ENCODE data around the gene ADCYAP1R1. TPM values are rescaled to one million over a fixed set of nuclear protein-coding genes. Genes with fewer than 3 reads are reported as not detected.

The ADCYAP1R1 gene
- total RNA-seq, 1 experiment from 2014 or later, result 0.12 TPM

DNA sequence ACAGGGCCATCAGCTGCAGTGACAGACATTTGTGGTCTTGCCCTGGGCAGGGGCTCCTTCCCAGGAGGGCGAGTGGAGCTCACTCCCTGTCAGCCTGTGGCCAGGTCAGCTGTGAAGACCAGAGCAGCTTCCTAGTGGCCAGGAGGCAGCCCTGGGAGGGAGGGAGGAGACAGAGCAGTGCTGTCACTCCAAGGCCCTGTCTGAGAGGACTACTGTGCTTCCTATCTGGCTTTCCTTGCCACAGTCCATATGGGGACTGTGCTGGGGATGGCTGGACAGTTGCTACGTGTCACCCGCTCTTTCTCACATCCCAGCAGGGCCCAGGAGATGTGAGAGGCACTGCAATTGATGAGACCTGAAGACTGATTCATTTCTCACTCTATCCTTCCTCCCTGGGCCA, 15.2 kb upstream of the ADCYAP1R1 start:
- intact Hi-C loops (cut with micrococcal nuclease), result no loop called here
- Histone ChIP-seq H2AFZ (ENCODE audit: low read depth, low read length, poor library complexity, severe bottlenecking) (no peak overlapping the region), H4K20me1 (ENCODE audit: insufficient read depth) (no peaks in the 10 kb centered on the region), H3K4me2 (ENCODE audit: low read length) (no peak overlapping the region), H3K79me2 (ENCODE audit: insufficient read depth, low read length) (no peaks in the 10 kb centered on the region), H3K4me3 (replicated peaks in 1 of 2; ENCODE audit: low read depth in 1 of 2, low read length in 2 of 2) (no peak overlapping the region), H3K9ac (ENCODE audit: low read length) (no peak overlapping the region), H3K36me3 (ENCODE audit: control insufficient read depth in 1 of 2, insufficient read depth in 2 of 2, low read length in 2 of 2) (no peaks in the 10 kb centered on the region), H3K9me3 (ENCODE audit: control insufficient read depth in 1 of 2, insufficient read depth in 1 of 2, low read depth in 1 of 2, low read length in 2 of 2) (no peaks in the 10 kb centered on the region), H3K9me2 (ENCODE audit: insufficient read depth) (no peaks in the 10 kb centered on the region), H3K4me1 (ENCODE audit: control insufficient read depth in 1 of 2, insufficient read depth in 2 of 2, low read length in 2 of 2) (no peaks in the 10 kb centered on the region), H3K27me3 (ENCODE audit: insufficient read depth, low read length) (peaks cover 63% of the 10 kb centered on the region), H3K27ac (ENCODE audit: low read depth, low read length) (no peak overlapping the region)
- no peak for ATAC-seq
- no peak for TF ChIP-seq ZFX (IDR thresholded peaks at IDR 0.05)
- TF ChIP-seq TCF7L2 (IDR thresholded peaks at IDR 0.05; ENCODE audit: borderline replicate concordance, extremely low read depth, insufficient read depth, insufficient read length), result no peak
- RAD21 ChIA-PET (ENCODE audit: low non-redundant PET in 1 of 2, low total read pairs in 2 of 2, uncharacterized antibody in 2 of 2, unreplicated experiment in 2 of 2), result no interaction called here
- POLR2A ChIA-PET, result no interaction called here
- CTCF ChIA-PET, result no interaction called here
- DNase-seq (ENCODE audit: low read depth, low spot score), result no peak
- BruUV-seq (replicated peaks), result no TSS peak

DNA sequence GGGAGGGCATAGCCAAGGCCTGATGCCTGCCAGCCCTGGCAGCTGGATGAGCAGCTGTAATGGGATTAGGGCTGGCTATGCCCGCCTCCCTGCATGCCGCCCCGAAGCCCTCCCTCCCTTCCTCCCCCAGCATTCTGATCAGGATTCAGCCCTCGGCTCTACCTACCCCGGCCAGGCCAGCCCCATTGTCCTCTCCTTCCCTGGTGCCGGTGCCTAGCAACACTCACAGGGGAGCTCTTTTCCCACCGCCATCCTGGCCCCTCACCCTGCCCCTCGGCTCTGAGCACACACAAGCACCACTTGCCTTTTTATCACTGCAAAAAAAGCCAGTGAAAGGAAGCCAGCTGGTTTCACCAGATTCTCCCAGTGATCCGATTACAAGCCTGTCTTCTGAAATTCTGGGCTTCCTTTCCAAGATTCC, 9.0 kb upstream of the ADCYAP1R1 start:
- ChIA-PET RAD21 (ENCODE audit: low non-redundant PET in 1 of 2, low total read pairs in 2 of 2, uncharacterized antibody in 2 of 2, unreplicated experiment in 2 of 2) (no interaction called here), CTCF (no interaction called here), POLR2A (no interaction called here)
- Histone ChIP-seq H3K4me1 (ENCODE audit: control insufficient read depth in 1 of 2, insufficient read depth in 2 of 2, low read length in 2 of 2) (no peaks in the 10 kb centered on the region), H3K27ac (ENCODE audit: low read depth, low read length) (no peak overlapping the region), H4K20me1 (ENCODE audit: insufficient read depth) (no peaks in the 10 kb centered on the region), H3K9ac (ENCODE audit: low read length) (no peak overlapping the region), H3K4me3 (replicated peaks in 1 of 2; ENCODE audit: low read depth in 1 of 2, low read length in 2 of 2) (no peak overlapping the region), H3K79me2 (ENCODE audit: insufficient read depth, low read length) (no peaks in the 10 kb centered on the region), H2AFZ (ENCODE audit: low read depth, low read length, poor library complexity, severe bottlenecking) (no peak overlapping the region), H3K9me3 (ENCODE audit: control insufficient read depth in 1 of 2, insufficient read depth in 1 of 2, low read depth in 1 of 2, low read length in 2 of 2) (no peaks in the 10 kb centered on the region), H3K36me3 (ENCODE audit: control insufficient read depth in 1 of 2, insufficient read depth in 2 of 2, low read length in 2 of 2) (no peaks in the 10 kb centered on the region), H3K4me2 (ENCODE audit: low read length) (no peak overlapping the region), H3K27me3 (ENCODE audit: insufficient read depth, low read length) (peaks cover 54% of the 10 kb centered on the region), H3K9me2 (ENCODE audit: insufficient read depth) (no peaks in the 10 kb centered on the region)
- intact Hi-C loops (cut with micrococcal nuclease), result no loop called here
- ATAC-seq (no peak), DNase-seq (ENCODE audit: low read depth, low spot score) (no peak)
- TF ChIP-seq, protein P1, sequence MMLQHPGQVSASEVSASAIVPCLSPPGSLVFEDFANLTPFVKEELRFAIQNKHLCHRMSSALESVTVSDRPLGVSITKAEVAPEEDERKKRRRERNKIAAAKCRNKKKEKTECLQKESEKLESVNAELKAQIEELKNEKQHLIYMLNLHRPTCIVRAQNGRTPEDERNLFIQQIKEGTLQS (IDR thresholded peaks at IDR 0.05), result no peak
- no peak for TF ChIP-seq CBX3 (IDR thresholded peaks at IDR 0.05; ENCODE audit: low read depth)
- no TSS peak for BruUV-seq (replicated peaks)

Measured in HCT116 (cell line).